ENCODE results near the gene ZNF662.

ZNF662 gene

DNA sequence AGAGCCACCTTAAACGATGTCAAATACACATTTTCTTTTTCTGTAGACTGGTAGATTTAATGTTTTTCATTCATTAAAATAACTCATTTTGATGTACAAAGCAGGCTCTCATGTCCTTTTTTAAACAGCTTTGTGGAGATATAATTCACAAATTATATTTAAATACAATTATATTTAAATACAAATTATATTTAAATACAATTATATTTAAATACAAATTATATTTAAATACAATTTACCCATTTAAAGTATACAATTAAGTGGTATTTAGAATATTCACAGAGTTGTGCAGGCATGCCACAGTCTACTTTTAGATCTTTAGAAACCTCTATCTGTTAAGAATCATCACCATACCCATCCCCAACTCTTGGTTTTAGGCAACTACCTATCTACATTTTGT lies 36.8 kb downstream of the ZNF662 start:
- FAIRE-seq: peak; percentile 59

DNA sequence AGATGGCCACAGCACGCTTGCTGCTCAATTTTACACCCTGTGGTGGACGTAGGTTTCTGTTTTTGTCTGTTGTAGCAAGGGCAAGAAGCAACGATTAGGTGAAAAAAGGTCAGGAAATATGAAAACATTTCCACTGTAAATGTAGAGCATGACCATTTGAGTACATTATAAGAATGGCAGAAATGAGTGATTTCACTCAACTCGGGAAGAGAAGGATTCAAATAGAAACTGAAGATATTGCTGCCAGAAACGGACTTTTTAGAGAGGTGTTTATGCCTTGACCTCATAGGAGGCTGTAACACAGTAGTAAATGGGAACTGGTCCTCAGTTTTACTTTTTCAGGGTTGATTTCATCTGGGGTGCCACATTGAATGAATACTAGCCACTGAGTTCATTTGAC lies 40.1 kb downstream of the ZNF662 start:
- FAIRE-seq: no peak

DNA sequence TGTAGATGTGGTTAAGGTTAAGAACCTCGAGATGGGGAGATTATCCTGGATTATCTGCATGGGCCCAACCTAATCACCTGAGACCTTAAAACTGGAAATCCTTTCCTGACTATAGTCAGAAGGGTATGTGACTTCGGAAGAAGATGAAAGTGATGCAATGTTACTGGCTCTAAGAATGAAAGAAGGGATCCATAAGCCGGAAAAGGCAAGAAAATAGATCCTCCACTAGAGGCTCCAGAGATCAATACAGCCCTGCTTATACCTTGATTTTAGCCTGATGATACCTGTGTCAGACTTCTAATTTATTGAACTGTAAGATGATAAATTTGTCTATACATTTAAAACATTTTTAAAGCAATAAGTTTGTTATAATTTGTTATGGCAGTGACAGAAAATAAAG lies 51.6 kb downstream of the ZNF662 start:
- FAIRE-seq: no peak

DNA sequence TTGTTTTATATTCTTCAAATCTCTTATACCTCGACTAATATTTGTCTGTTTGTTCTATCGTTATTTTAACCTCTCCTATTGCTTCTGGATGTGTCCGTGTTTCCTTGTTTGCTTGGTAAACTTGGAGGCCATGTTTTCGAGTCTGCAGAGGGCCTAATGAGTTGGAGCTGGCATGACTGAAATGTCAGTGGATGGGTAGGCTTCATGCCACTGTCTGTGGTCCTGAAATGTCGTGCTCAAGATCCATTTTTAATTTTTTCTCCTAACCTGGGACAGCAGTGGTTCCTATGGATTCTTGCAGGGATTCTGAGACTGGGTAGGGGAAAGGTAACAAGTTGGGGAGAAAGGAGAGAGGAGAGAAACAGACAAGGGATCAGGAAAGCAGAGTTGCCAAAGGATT lies 54.3 kb downstream of the ZNF662 start:
- FAIRE-seq: no peak

DNA sequence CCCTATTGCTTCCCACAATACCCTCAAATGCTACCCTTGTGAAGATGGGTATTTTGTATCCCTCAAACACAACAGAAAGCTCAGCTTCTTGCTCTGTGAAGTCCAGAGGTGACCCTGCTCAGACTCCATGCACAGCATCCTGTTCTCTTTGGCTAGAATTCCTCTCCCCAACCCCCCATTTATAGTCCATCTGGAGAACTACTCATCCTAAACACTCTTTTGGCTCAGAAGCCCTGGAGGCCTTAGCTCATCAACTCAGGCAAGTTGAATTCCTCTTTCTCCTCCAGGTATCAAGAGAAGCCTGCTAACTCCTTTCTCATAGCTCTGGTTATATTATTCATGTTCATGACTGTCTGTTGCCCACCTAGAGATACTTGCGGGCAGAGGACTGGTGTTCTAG lies 54.8 kb downstream of the ZNF662 start:
- no peak for FAIRE-seq

DNA sequence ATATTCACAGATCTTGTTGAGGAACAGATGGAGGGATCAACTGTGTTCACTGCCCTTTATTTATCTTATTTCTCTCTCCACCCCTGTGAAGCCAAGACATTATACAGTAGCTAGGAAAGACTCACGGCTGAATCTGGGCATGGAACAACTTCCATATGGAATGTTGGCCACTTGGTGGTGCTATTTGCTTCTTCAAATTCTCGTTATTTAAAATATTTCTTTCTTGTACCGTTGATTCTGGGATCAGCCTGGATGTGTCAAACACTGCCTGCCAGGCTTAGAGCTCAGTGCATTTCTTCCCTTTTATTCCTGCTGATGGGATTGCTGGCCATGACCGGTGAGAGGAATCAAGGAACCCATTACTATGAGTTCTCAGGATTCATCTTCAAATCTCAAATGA lies 55.7 kb downstream of the ZNF662 start:
- peak; percentile 86 for FAIRE-seq

DNA sequence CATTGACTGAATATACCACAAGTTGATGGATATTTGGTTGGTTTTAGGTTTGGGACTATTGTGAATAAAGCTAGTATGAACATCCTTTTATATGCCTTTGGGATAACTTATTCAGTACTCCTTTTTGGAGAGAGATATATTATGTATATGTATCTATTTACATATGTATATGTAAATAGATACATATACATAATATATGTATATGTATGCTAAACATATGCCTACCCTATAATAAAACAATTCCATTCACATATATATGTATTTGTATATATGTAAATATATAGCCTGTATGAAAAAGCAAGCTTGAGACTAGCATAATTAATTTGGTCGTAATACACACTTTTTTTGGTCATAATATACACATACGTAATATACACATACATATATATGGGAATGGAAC lies 57.3 kb downstream of the ZNF662 start:
- no peak for FAIRE-seq

DNA sequence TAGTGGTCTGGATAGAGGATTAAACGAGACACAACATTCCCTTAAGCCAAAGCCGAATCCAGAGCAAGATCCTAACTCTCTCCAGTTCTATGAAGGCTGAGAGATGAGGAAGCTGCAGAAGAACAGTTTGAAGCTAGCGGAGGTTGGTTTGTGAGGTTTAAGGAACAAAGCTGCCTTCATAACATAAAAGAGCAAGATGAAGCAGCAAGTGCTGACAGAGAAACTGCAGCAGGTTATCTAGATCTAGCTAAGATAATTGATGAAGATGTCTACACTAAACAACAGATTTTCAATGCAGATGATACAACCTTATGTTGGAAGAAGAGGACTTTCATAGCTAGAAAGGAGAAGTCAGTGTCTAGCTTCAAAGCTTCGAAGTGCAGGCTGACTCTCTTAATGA lies 58.3 kb downstream of the ZNF662 start:
- FAIRE-seq: no peak
